Suprapubic skin (tissue), 4 donors: ENCODE results near the gene TPM2.

Source experiments
- CTCF ChIP-seq, 2 donors: fragments of 200-600 bp in 1 of 2; fragments of 450-650 bp in 1 of 2; sonication (generic) in 1 of 2; IDR thresholded peaks; one replicate each; pipeline ENCODE4 v1.5.1; 2016 to 2019; ENCODE audit warnings: antibody characterized with exemption in 2 of 2, mild to moderate bottlenecking in 1 of 2, moderate library complexity in 1 of 2
- EP300 ChIP-seq: sonication (generic); formaldehyde crosslinking; IDR thresholded peaks from one replicate; pipeline ENCODE4 v1.6.1; 2017; ENCODE audit warnings: antibody characterized with exemption
- POLR2AphosphoS5 ChIP-seq, 3 donors: sonication (generic); formaldehyde crosslinking; IDR thresholded peaks; one replicate each; pipeline ENCODE4 v1.6.1; 2017; ENCODE audit warnings: antibody characterized with exemption in 3 of 3

- no peak for TF ChIP-seq POLR2AphosphoS5 (IDR thresholded peaks at IDR 0.05)
- no peak for TF ChIP-seq CTCF (IDR thresholded peaks at IDR 0.05)
- TF ChIP-seq EP300 = no peak
Observed at GRCh38 chr9:35680331-35681105, 9.2 kb downstream of the TPM2 start.
